ENCODE results near the gene ZNF708. TPM values are rescaled to one million over a fixed set of nuclear protein-coding genes. Genes with fewer than 3 reads are reported as not detected.
A peak's percentile ranks its signal among the peaks of the same experiment; 100 is the strongest.
"Not testable (repeated sequence)": the region's sequence is repeated elsewhere in the genome, so short reads cannot be mapped to it uniquely, and the experiment has no call there.

The ZNF708 gene
- total RNA-seq, 1 donor from 2014 or later, result 7.3 TPM

- Histone ChIP-seq H3K27me3 (ENCODE audit: control insufficient read depth in 3 of 3, insufficient read depth in 3 of 3, low read length in 3 of 3) (no peaks in the 10 kb centered on the region), H3K36me3 (ENCODE audit: control insufficient read depth in 3 of 3, insufficient read depth in 3 of 3, low read length in 3 of 3) (peaks cover 0 to 6% (median 2%) of the 10 kb centered on the region in 3 donors), H3K9me3 (ENCODE audit: control insufficient read depth in 3 of 3, low read length in 3 of 3) (no peaks in the 10 kb centered on the region), H3K9ac (ENCODE audit: low read depth in 1 of 3, low read length in 3 of 3) (no peak overlapping the region), H3K4me1 (ENCODE audit: control insufficient read depth in 3 of 3, insufficient read depth in 3 of 3, low read length in 3 of 3) (peaks cover 5 to 9% (median 6%) of the 10 kb centered on the region in 3 donors), H3K4me3 (ENCODE audit: low read length in 3 of 3) (no peak overlapping the region), H3K27ac (ENCODE audit: low read depth, low read length) (peak overlapping the region; percentile 33)
These were observed 7.2 kb downstream of the ZNF708 start for GRCh38 chr19:21321996-21322395.

GRCh38 chr19:21321134-21321533 is 8.1 kb downstream of the ZNF708 start:
- Histone ChIP-seq H3K9me3 (ENCODE audit: control insufficient read depth in 3 of 3, low read length in 3 of 3) (no peaks in the 10 kb centered on the region), H3K27ac (ENCODE audit: low read depth, low read length) (no peak overlapping the region), H3K36me3 (ENCODE audit: control insufficient read depth in 3 of 3, insufficient read depth in 3 of 3, low read length in 3 of 3) (peaks cover 0 to 2% (median 2%) of the 10 kb centered on the region in 3 donors), H3K4me1 (ENCODE audit: control insufficient read depth in 3 of 3, insufficient read depth in 3 of 3, low read length in 3 of 3) (peaks cover 5 to 9% (median 6%) of the 10 kb centered on the region in 3 donors), H3K9ac (ENCODE audit: low read depth in 1 of 3, low read length in 3 of 3) (no peak overlapping the region), H3K4me3 (ENCODE audit: low read length in 3 of 3) (no peak overlapping the region), H3K27me3 (ENCODE audit: control insufficient read depth in 3 of 3, insufficient read depth in 3 of 3, low read length in 3 of 3) (no peaks in the 10 kb centered on the region)

GRCh38 chr19:21317821-21318220 is 11.4 kb downstream of the ZNF708 start:
- Histone ChIP-seq H3K9me3 (ENCODE audit: control insufficient read depth in 3 of 3, low read length in 3 of 3) (no peaks in the 10 kb centered on the region), H3K9ac (ENCODE audit: low read depth in 1 of 3, low read length in 3 of 3) (no peak overlapping the region), H3K4me3 (ENCODE audit: low read length in 3 of 3) (no peak overlapping the region), H3K36me3 (ENCODE audit: control insufficient read depth in 3 of 3, insufficient read depth in 3 of 3, low read length in 3 of 3) (peaks cover 0 to 2% (median 0%) of the 10 kb centered on the region in 3 donors), H3K4me1 (ENCODE audit: control insufficient read depth in 3 of 3, insufficient read depth in 3 of 3, low read length in 3 of 3) (peaks cover 5 to 9% (median 6%) of the 10 kb centered on the region in 3 donors), H3K27me3 (ENCODE audit: control insufficient read depth in 3 of 3, insufficient read depth in 3 of 3, low read length in 3 of 3) (no peaks in the 10 kb centered on the region), H3K27ac (ENCODE audit: low read depth, low read length) (no peak overlapping the region)

- Histone ChIP-seq H3K4me1 (ENCODE audit: control insufficient read depth in 3 of 3, insufficient read depth in 3 of 3, low read length in 3 of 3) (peaks cover 4 to 9% (median 5%) of the 10 kb centered on the region in 3 donors), H3K27ac (ENCODE audit: low read depth, low read length) (no peak overlapping the region), H3K9me3 (ENCODE audit: control insufficient read depth in 3 of 3, low read length in 3 of 3) (no peaks in the 10 kb centered on the region), H3K9ac (ENCODE audit: low read depth in 1 of 3, low read length in 3 of 3) (no peak overlapping the region), H3K27me3 (ENCODE audit: control insufficient read depth in 3 of 3, insufficient read depth in 3 of 3, low read length in 3 of 3) (no peaks in the 10 kb centered on the region), H3K4me3 (ENCODE audit: low read length in 3 of 3) (no peak overlapping the region), H3K36me3 (ENCODE audit: control insufficient read depth in 3 of 3, insufficient read depth in 3 of 3, low read length in 3 of 3) (no peaks in the 10 kb centered on the region)
These were observed 14.5 kb downstream of the ZNF708 start for GRCh38 chr19:21314676-21315075.

GRCh38 chr19:21312807-21313206 is 16.4 kb downstream of the ZNF708 start:
- H3K27ac ChIP-seq (ENCODE audit: low read depth, low read length); H3K36me3 ChIP-seq (ENCODE audit: control insufficient read depth in 3 of 3, insufficient read depth in 3 of 3, low read length in 3 of 3); H3K9ac ChIP-seq (ENCODE audit: low read depth in 1 of 3, low read length in 3 of 3); H3K9me3 ChIP-seq (ENCODE audit: control insufficient read depth in 3 of 3, low read length in 3 of 3); H3K4me3 ChIP-seq (ENCODE audit: low read length in 3 of 3); H3K27me3 ChIP-seq (ENCODE audit: control insufficient read depth in 3 of 3, insufficient read depth in 3 of 3, low read length in 3 of 3); H3K4me1 ChIP-seq (ENCODE audit: control insufficient read depth in 3 of 3, insufficient read depth in 3 of 3, low read length in 3 of 3): not testable (repeated sequence)

GRCh38 chr19:21308773-21309172 is 20.4 kb downstream of the ZNF708 start:
- H3K9ac ChIP-seq (ENCODE audit: low read depth in 1 of 3, low read length in 3 of 3), result no peak overlapping the region
- no peaks in the 10 kb centered on the region for H3K27me3 ChIP-seq (ENCODE audit: control insufficient read depth in 3 of 3, insufficient read depth in 3 of 3, low read length in 3 of 3)
- H3K4me1 ChIP-seq (ENCODE audit: control insufficient read depth in 3 of 3, insufficient read depth in 3 of 3, low read length in 3 of 3), result no peaks in the 10 kb centered on the region
- H3K4me3 ChIP-seq (ENCODE audit: low read length in 3 of 3), result no peak overlapping the region
- H3K36me3 ChIP-seq (ENCODE audit: control insufficient read depth in 3 of 3, insufficient read depth in 3 of 3, low read length in 3 of 3), result peaks cover 0 to 6% (median 2%) of the 10 kb centered on the region in 3 donors
- no peak overlapping the region for H3K27ac ChIP-seq (ENCODE audit: low read depth, low read length)
- H3K9me3 ChIP-seq (ENCODE audit: control insufficient read depth in 3 of 3, low read length in 3 of 3), result no peaks in the 10 kb centered on the region

- H3K4me3 ChIP-seq (ENCODE audit: low read length in 3 of 3); H3K9ac ChIP-seq (ENCODE audit: low read depth in 1 of 3, low read length in 3 of 3); H3K9me3 ChIP-seq (ENCODE audit: control insufficient read depth in 3 of 3, low read length in 3 of 3); H3K27ac ChIP-seq (ENCODE audit: low read depth, low read length); H3K27me3 ChIP-seq (ENCODE audit: control insufficient read depth in 3 of 3, insufficient read depth in 3 of 3, low read length in 3 of 3); H3K4me1 ChIP-seq (ENCODE audit: control insufficient read depth in 3 of 3, insufficient read depth in 3 of 3, low read length in 3 of 3): not testable (repeated sequence)
- H3K36me3 ChIP-seq (ENCODE audit: control insufficient read depth in 3 of 3, insufficient read depth in 3 of 3, low read length in 3 of 3), result peaks cover 1 to 15% (median 5%) of the 10 kb centered on the region in 3 donors
These were observed 22.2 kb downstream of the ZNF708 start for GRCh38 chr19:21306881-21307479.

- not testable (repeated sequence) for H3K9ac ChIP-seq (ENCODE audit: low read depth in 1 of 3, low read length in 3 of 3); H3K27ac ChIP-seq (ENCODE audit: low read depth, low read length); H3K4me3 ChIP-seq (ENCODE audit: low read length in 3 of 3); H3K27me3 ChIP-seq (ENCODE audit: control insufficient read depth in 3 of 3, insufficient read depth in 3 of 3, low read length in 3 of 3); H3K4me1 ChIP-seq (ENCODE audit: control insufficient read depth in 3 of 3, insufficient read depth in 3 of 3, low read length in 3 of 3); H3K9me3 ChIP-seq (ENCODE audit: control insufficient read depth in 3 of 3, low read length in 3 of 3)
- peaks cover 14 to 25% (median 18%) of the 10 kb centered on the region in 3 donors for H3K36me3 ChIP-seq (ENCODE audit: control insufficient read depth in 3 of 3, insufficient read depth in 3 of 3, low read length in 3 of 3)
These were observed 35.4 kb downstream of the ZNF708 start for GRCh38 chr19:21293768-21294167.

- Histone ChIP-seq H3K27me3 (ENCODE audit: control insufficient read depth in 3 of 3, insufficient read depth in 3 of 3, low read length in 3 of 3) (no peaks in the 10 kb centered on the region), H3K9me3 (ENCODE audit: control insufficient read depth in 3 of 3, low read length in 3 of 3) (peaks cover 0 to 2% (median 0%) of the 10 kb centered on the region in 3 donors), H3K4me1 (ENCODE audit: control insufficient read depth in 3 of 3, insufficient read depth in 3 of 3, low read length in 3 of 3) (no peaks in the 10 kb centered on the region), H3K27ac (ENCODE audit: low read depth, low read length) (no peak overlapping the region), H3K9ac (ENCODE audit: low read depth in 1 of 3, low read length in 3 of 3) (no peak overlapping the region), H3K4me3 (ENCODE audit: low read length in 3 of 3) (no peak overlapping the region), H3K36me3 (ENCODE audit: control insufficient read depth in 3 of 3, insufficient read depth in 3 of 3, low read length in 3 of 3) (no peaks in the 10 kb centered on the region)
These were observed 59.4 kb downstream of the ZNF708 start for GRCh38 chr19:21269813-21270212.

GRCh38 chr19:21264891-21265290 is 64.3 kb downstream of the ZNF708 start:
- H3K4me3 ChIP-seq (ENCODE audit: low read length in 3 of 3), result no peak overlapping the region
- no peaks in the 10 kb centered on the region for H3K9me3 ChIP-seq (ENCODE audit: control insufficient read depth in 3 of 3, low read length in 3 of 3)
- no peaks in the 10 kb centered on the region for H3K27me3 ChIP-seq (ENCODE audit: control insufficient read depth in 3 of 3, insufficient read depth in 3 of 3, low read length in 3 of 3)
- H3K36me3 ChIP-seq (ENCODE audit: control insufficient read depth in 3 of 3, insufficient read depth in 3 of 3, low read length in 3 of 3), result no peaks in the 10 kb centered on the region
- no peak overlapping the region for H3K27ac ChIP-seq (ENCODE audit: low read depth, low read length)
- H3K9ac ChIP-seq (ENCODE audit: low read depth in 1 of 3, low read length in 3 of 3), result no peak overlapping the region
- no peaks in the 10 kb centered on the region for H3K4me1 ChIP-seq (ENCODE audit: control insufficient read depth in 3 of 3, insufficient read depth in 3 of 3, low read length in 3 of 3)

Data from skeletal muscle tissue (tissue), 4 donors.